Putamen (tissue), 1 donor: ENCODE results near the gene ERFL.

ENCODE experiments used
- DNase-seq: peaks from one replicate; pipeline ENCODE4 v3.0.0-alpha.2; 2016; ENCODE audit warnings: low spot score

The ERFL gene

GRCh38 chr19:41912899-41913537 lies 15.2 kb downstream of the ERFL start:
- no peak for DNase-seq

DNA sequence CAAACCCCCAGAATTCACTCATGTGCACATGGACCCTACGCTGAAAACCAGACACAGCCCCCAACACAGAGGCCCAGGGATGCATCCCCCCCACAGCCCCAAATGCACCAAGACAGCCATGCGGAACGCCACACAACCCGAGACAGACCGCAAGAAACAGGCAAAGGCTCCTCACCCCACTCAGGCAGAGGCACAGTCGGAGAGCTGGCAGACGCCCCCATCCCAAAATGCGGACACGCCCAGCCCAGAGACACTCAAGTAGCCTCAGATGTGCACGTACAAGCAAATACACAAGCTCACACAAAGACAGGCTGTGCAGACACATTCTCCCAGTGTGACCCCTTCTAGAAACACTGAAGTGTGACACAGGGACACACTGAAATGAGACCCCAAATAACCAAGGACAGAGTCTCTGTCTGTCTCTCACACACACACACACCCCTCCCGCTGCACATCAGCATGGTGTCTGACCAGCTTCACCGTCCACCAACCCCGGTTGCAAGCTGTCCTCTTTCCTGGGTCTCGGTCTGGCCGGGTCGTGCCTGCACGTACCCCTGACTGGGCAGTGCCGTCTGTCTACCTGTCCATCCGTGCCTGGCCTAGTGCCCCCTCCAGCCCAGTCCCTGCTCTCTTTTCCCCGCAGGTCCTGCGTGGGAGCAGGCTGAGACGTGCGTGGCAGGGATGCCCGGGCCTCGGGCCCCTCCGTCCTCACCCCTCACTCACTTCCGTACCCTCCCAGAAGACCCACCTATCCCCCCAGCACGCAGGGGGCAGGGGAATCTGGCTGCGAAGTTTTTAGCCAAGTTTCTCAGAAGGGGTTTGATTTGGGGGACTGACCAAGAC lies 16.1 kb downstream of the ERFL start:
- no peak for DNase-seq

DNA sequence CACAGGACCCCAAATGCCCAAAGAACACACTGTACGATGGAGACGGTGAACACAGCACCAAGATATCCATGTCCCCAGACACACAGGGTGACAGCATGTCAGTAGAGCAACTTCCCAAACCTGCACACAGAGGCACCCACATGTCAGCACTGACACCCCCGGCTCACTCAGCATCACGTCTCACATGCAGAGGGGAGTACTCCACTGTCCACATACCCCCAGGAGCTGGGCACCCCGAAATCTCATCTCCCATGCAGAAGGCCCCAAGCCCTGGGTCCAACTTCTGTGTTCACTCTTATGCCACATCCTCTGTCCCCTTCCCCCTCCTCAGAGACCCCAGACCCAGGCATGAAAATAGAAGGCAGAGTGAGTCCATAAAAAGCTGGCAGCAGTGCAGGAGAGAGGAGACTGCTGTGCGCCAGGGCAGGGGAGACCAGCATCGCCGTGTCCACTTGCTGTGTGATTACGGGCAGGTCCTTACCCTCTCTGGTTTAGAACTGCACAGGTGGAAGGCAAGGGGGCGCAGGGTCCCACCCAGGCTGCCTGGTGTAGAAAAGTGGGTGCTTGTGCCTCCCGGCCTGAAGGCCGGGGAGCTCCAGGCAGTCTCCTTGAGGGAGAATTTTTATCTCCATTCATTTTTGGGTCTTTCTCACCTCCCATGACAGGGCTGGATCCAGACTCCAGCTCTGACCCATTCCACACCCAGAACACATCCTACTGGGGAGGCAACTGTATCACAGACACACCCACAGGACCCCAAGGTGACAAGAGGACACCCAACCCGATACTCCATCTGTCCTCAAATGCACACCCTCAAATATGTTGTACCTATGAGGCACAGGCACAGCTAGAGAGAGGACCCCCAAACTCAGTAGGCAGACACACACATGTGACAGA lies 17.0 kb downstream of the ERFL start:
- DNase-seq = no peak

DNA sequence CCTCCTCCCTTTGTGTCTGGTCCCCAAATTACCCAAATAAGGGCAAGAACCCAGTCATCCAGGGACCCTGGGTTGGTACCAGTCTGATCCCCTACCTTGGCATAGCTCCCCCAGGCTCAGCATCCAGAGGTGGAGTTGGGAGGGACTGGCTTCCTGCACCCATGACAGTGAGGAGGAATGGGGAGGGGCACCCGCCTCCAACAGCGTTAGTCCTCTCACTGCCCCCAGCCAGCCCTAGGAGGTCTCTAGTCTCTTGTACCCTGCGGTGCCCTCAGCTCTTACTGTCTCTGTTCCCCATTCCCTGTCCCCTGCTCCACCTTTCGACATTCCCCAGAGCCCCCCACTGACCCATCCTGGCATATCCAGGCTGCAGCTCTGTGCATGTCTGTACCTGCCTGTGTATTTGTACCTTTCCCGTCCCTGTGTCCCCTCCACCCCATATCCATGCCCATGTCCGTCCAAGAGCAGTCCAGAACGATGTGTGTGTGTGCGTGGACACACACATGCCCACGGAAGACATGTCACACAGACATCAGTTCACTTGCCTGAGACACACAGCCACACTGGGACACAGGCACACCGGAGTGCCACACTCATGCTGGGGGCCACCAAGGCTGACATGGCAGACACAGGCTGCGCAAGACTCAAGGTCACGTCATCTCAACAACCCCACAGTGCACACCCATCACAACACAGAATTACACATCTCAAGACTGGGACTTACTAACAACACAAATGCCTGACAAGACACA lies 17.8 kb downstream of the ERFL start:
- DNase-seq = no peak

GRCh38 chr19:41909706-41910105 lies 18.5 kb downstream of the ERFL start:
- no peak for DNase-seq

GRCh38 chr19:41908724-41909464 lies 19.4 kb downstream of the ERFL start:
- no peak for DNase-seq

DNA sequence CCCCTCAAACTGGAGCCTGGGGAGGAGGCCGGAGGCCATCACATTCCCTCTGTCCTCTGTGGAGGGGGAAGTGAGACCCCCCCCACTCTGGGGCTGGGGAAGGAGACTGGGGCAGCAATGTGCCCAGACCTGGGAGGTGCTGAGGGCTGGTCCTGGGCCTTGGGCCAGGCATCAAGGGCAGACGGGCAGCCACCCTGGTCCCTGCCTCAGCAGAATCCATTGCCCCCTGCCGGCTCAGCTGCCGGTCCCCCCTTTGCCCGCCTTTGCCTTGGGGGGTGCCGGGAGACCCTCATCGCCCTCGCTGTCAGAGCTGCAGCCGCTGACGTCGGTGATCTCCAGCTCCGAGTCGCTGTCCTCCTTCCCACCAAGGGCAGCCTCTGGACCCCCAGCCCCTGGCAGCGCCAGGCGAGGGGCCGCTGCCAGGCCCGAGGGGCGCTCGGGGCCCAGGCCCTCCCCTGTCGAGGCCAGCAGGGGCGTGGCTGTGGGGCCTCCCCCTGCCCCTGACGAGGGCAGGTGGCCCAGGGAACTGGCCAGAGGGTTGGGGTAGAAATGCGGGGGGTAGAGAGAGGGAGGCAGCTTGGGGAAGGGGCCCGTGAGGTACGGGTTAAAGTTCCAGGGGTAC lies 20.1 kb downstream of the ERFL start:
- no peak for DNase-seq

DNA sequence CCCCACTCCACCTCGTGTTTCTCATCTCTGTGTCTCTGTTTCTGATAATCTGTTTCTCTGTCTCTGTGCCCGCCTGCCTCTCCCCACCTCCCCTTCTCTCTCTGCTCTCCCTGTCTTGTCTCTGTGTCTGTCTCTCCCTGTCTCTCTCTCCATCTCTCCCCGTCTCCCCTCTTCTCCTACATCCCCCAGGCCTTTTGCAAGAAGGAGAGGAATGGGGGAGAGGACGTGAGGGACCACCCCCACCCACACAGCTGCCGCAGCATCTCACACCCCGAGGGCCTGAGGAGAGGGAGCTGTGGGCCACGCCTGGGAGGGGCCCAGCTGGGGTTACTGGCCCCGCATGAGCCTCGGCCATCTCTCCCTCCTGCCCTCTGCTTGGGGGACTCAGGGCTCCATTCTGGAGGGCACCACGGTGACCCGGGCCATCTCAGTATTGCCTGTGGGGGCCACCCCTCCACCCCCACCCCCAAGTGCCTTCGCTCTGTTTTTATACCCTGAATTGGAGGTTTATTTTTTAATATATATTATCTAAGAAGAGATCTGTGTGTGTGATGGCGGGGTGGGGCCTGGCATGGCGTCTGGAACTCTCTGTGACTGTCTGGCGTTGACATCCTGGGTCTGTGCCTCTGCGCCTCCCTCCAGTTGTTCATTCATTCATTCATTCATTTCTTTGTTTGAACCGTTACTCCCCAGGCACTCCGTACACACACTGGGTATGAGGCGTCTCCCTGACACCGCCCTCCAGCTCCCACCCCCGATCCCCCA lies 21.2 kb downstream of the ERFL start:
- DNase-seq = no peak

GRCh38 chr19:41906271-41906670 lies 22.0 kb downstream of the ERFL start:
- no peak for DNase-seq

DNA sequence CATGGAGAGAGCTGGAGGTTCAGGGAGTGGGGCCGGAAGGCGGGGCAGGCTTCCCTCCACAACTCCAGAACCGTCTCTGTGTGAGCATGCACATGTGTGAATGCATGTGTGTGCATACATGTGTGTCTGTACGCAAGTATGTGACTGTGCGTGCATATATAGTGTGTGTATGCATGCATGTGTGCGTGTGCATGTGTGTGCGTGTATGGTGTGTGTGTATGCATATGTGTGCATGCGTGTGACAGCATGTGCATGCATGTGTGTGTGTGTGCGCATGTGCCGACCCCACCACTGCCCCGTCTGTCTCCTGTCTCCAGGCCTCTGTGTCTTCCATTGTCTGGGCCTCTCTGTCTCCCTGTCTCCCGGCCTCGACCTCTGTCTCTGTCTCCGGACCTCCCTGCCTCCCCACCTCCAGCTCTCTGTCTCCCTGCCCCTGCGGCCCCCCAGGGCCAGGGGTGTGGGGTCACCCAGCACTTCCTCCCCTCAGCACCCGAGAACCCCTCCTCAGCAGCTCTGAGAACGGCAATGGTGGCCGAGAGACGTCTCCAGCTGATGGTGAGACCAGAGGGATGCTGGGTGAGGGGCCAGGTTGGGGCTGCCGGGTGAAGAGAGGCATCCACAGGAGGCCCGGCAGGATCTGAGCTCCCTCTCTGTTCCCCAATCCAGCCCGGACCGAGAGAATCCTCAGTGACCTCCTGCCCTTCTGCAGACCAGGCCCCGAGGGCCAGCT lies 22.8 kb downstream of the ERFL start:
- no peak for DNase-seq

DNA sequence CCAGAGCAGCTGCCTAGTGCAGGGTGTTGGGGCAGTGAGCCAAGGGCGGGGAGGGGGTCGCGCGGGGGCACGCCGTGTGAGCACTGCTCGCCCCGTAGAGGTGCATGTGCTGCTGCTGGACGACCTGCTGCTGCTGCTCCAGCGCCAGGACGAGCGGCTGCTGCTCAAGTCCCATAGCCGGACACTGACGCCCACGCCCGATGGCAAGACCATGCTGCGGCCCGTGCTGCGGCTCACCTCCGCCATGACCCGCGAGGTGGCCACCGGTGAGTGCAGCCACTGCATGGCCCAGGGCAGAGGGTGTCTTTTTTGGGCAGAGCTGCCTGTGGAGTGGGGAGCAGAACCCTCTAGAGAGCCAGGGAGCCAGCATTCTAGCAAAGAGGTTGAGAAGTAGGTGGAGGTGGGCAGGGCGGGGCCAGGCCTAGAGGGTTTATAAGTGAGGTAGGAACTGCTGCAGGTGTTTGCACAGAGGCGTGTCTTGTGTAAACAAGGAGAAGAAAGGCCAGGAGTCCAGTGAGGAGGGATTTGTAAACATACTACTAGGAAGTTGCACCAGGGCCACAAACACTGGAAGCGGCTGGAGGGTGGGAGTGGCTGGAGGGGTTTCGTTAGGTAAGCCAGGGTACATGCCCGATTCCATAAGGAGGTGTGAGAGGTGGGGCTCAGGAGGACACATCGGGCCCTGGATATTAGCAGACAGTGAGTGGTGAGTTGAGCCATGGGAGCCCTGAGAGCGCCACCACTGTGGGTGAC lies 24.0 kb downstream of the ERFL start:
- no peak for DNase-seq

DNA sequence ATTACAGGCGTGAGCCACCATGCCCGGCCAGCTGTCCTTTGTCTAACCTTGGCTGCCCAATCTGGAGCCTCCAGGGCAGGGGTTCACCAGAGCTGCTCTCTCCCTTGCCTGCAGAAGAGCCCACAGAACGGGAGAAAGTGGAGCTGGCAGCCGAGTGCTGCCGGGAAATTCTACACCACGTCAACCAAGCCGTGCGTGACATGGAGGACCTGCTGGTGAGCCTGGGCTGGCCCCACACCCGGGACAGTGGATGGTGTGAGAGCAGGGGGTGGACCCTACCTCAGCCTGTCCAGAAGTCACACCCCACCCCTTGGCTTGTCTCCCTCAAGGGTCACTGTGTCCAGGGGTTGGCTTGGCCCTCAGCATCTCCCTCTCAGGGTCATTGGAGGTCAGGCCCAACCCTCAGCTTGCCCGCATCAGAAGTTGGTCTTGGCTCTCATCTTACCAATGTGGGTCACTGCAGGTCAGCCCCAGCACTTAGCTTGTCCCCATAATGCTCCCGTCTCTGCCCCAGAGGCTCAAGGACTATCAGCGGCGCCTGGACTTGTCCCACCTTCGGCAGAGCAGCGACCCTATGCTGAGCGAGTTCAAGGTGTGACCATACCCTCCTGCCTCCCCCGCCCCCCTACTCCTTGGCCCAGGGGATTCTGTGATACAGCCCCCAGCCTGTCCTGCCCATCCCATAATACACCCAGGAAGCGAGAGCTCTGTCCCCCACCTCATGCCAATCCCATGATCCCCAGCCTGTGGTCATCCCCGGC lies 24.9 kb downstream of the ERFL start:
- DNase-seq = no peak

GRCh38 chr19:41902594-41902993 lies 25.7 kb downstream of the ERFL start:
- DNase-seq = no peak

DNA sequence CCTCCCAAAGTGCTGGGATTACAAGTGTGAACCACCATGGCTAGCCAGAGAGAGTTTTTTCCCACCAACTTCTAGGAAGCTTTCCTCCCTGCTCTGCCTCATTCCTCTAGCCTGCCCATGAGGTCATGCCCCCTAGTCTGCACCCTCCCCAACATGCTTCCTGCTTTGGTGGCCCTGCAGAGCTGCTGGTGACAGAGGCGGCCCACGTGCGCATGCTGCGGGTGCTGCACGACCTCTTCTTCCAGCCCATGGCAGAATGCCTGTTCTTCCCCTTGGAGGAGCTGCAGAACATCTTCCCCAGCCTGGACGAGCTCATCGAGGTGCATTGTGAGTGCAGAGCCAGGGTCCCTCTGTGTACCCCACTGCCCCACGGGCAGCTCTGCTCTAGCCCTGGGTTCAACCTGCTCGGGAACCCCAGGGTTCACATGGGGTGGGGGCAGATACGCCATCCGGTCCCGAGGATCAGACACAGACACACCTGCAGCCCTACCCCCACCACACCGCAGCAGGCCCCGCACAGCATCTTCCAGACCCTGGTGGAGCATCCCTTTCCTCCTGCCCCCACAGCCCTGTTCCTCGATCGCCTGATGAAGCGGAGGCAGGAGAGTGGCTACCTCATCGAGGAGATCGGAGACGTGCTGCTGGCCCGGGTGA lies 26.4 kb downstream of the ERFL start:
- no peak for DNase-seq

GRCh38 chr19:41898235-41898634 lies 30.0 kb downstream of the ERFL start:
- DNase-seq = no peak

DNA sequence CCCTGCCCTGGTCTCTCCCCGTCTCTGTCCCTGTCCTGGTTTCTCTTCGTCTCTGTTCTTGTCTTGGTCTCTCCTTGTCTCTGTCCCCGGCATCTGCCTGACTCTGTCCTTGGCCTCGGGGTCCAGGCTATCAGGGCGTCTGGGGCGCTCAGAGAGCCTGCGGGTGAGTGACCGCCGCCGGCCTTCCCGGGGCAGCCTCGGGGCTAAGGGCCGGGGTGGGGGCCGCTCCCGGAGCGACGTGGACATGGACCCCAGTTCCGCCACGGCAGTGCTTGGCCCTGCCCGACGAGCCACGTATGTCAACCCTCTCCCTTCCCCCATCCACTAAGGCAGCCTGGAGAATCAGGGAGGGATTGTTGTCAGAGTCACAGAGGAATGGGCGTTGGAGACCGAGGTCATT lies 30.4 kb downstream of the ERFL start:
- DNase-seq = no peak

- no peak for DNase-seq
Observed at GRCh38 chr19:41897181-41897580, 31.1 kb downstream of the ERFL start.
